NOMO-1 treated with DMSO at 0.1 percent for 48 hours (cell line): Measurements from ENCODE around the gene ABCC9.

Experiments
- DNase-seq: peaks from one replicate; lab custom pipeline; 2025; ENCODE audit not compliant: unreplicated experiment; lab: John Stamatoyannopoulos, UW

Gene ABCC9

GRCh38 chr12:21776175-21776574 is 165.1 kb downstream of the ABCC9 start:
- DNase-seq = no peak

- no peak for DNase-seq
These were observed 165.9 kb downstream of the ABCC9 start for GRCh38 chr12:21775133-21775820.

- no peak for DNase-seq
These were observed 166.7 kb downstream of the ABCC9 start, which contains the start of gene KCNJ8 for GRCh38 chr12:21774358-21775132. Gene KCNJ8, minus strand, starts transcription at chr12:21774706. Its CDS starts 1,090 bp downstream, at chr12:21773616.

- no peak for DNase-seq
These were observed 167.4 kb downstream of the ABCC9 start for GRCh38 chr12:21773806-21774205.

GRCh38 chr12:21773263-21773741 is 167.9 kb downstream of the ABCC9 start:
- no peak for DNase-seq

- no peak for DNase-seq
These were observed 169.9 kb downstream of the ABCC9 start for GRCh38 chr12:21771311-21771710.

- no peak for DNase-seq
These were observed 171.9 kb downstream of the ABCC9 start for GRCh38 chr12:21769307-21769706.

- DNase-seq = no peak
These were observed 174.8 kb downstream of the ABCC9 start for GRCh38 chr12:21766403-21766802.

GRCh38 chr12:21764950-21765349 is 176.3 kb downstream of the ABCC9 start:
- no peak for DNase-seq

- DNase-seq = no peak
These were observed 177.2 kb downstream of the ABCC9 start for GRCh38 chr12:21764065-21764464.

- no peak for DNase-seq
These were observed 177.7 kb downstream of the ABCC9 start for GRCh38 chr12:21763531-21763930.

- no peak for DNase-seq
These were observed 181.5 kb downstream of the ABCC9 start for GRCh38 chr12:21759737-21760136.

GRCh38 chr12:21757735-21758134 is 183.5 kb downstream of the ABCC9 start:
- DNase-seq = no peak

GRCh38 chr12:21756699-21757098 is 184.5 kb downstream of the ABCC9 start:
- no peak for DNase-seq

GRCh38 chr12:21751517-21751916 is 189.7 kb downstream of the ABCC9 start:
- DNase-seq = no peak
